GM19240 (cell line): ENCODE measurements around the gene PC.
"Not testable (repeated sequence)": the region's sequence is repeated elsewhere in the genome, so short reads cannot be mapped to it uniquely, and the experiment has no call there.

Experiments
- DNase-seq: peaks from one replicate; pipeline ENCODE4 v3.0.0; 2011; ENCODE audit warnings: low spot score; ENCODE audit not compliant: insufficient read length

The PC gene

GRCh38 chr11:66800720-66801428 is 157.3 kb downstream of the PC start:
- DNase-seq, result peak; percentile 8

GRCh38 chr11:66799815-66800214 is 158.4 kb downstream of the PC start:
- not testable (repeated sequence) for DNase-seq
